Stomach (tissue), 19 donors: ENCODE measurements around the gene TPD52L3. TPM values are rescaled to one million over a fixed set of nuclear protein-coding genes. Genes with fewer than 3 reads are reported as not detected.

ENCODE experiments used
- DNase-seq, 2 donors: peaks; one replicate each; pipeline versions ENCODE4 v3.0.0 to v3.0.0-alpha.2; 2013 to 2019
- H3K27ac ChIP-seq, 5 donors: fragments of 200-600 bp in 4 of 5; sonication (generic) in 4 of 5; one replicate each; pipeline ENCODE4 v1.5.1; 2013 to 2019; ENCODE audit warnings: mild to moderate bottlenecking in 1 of 5, moderate library complexity in 1 of 5
- H3K27me3 ChIP-seq, 3 donors: fragments of 200-600 bp; sonication (generic); one replicate each; pipeline ENCODE4 v1.5.1; 2017 to 2019; ENCODE audit warnings: mixed run types in 1 of 3
- H3K36me3 ChIP-seq, 4 donors: fragments of 200-600 bp; sonication (generic); 1 replicate in 3 of 4; 2 replicates in 1 of 4; pipeline ENCODE4 v1.5.1; 2016 to 2019
- H3K4me1 ChIP-seq, 4 donors: fragments of 200-600 bp; sonication (generic); one replicate each; pipeline ENCODE4 v1.5.1; 2016 to 2019
- H3K4me3 ChIP-seq, 4 donors: fragments of 200-600 bp; sonication (generic) in 3 of 4; one replicate each; pipeline ENCODE4 v1.5.1; 2016 to 2019; ENCODE audit warnings: mild to moderate bottlenecking in 1 of 4
- H3K9me3 ChIP-seq, 4 donors: fragments of 200-600 bp; sonication (generic); one replicate each; pipeline ENCODE4 v1.5.1; 2016 to 2019
- CTCF ChIP-seq, 7 experiments: fragments of 450-650 bp in 4 of 7; fragments of 200-600 bp in 3 of 7; sonication (generic) in 3 of 7; IDR thresholded peaks; one replicate each; pipeline ENCODE4 v1.5.1; 2016 to 2019; ENCODE audit warnings: antibody characterized with exemption in 7 of 7, control low read depth in 2 of 7, mild to moderate bottlenecking in 1 of 7
- EP300 ChIP-seq: sonication (generic); formaldehyde crosslinking; IDR thresholded peaks from one replicate; pipeline ENCODE4 v1.6.1; 2017; ENCODE audit warnings: antibody characterized with exemption
- POLR2A ChIP-seq, 4 donors: fragments of 450-650 bp; IDR thresholded peaks; one replicate each; pipeline ENCODE4 v1.6.1; 2016; ENCODE audit warnings: antibody characterized with exemption in 4 of 4, control low read depth in 2 of 4, mild to moderate bottlenecking in 1 of 4, moderate library complexity in 1 of 4
- POLR2AphosphoS5 ChIP-seq, 3 donors: sonication (generic); formaldehyde crosslinking; IDR thresholded peaks; one replicate each; pipeline ENCODE4 v1.6.1; 2016; ENCODE audit warnings: antibody characterized with exemption in 3 of 3
- WGBS, 5 donors: extraction: QIAGEN DNeasy Blood & Tissue Kit in 3 of 5; methylation state at CpG; one replicate each; pipeline versions ENCODE4 v1.1.5 to v1.1.7; 2013 to 2018; 5-methylcytosine and 5-hydroxymethylcytosine counted together
- intact Hi-C: fragments of 100-400 bp; cut with DNase I; formaldehyde crosslinking; loops from one replicate; pipeline ENCODE4 v1.15.1; 2023; ENCODE audit warnings: low total_unique reads
- long read RNA-seq, 10 donors: transcript quantifications; one replicate each; lab custom pipeline, GENCODE V29; 2026
- polyA plus RNA-seq, 3 donors: library from polyadenylated mRNA; stranded (reverse); fragments of 200-250 nt; gene quantifications; one replicate each; pipeline ENCODE4 v1.2.3, GENCODE V29; 2013
- total RNA-seq, 5 donors: library from RNA; depleted of rRNA; stranded (reverse); fragments of >200 nt; gene quantifications; one replicate each; pipeline versions ENCODE4 v1.1.0 to v1.2.3, GENCODE V29; 2014 to 2016
- donor health status: healthy with polysubstance abuse.
- donor health status: Bipolar disorder and iron deficiency.
- donor health status: healthy.

Gene TPD52L3
- total RNA-seq (not detected), polyA plus RNA-seq (not detected)
- long read RNA-seq, donor 1, result 0 reads
- long read RNA-seq, donor 2, result 0 reads
- long read RNA-seq, donor 3, result 0 reads
- long read RNA-seq, donor 4, result 0 reads
- long read RNA-seq, donor 5, result 0 reads
- long read RNA-seq, donor 6, result 0 reads
- long read RNA-seq, donor 7, partial matches to known transcripts, result 0 of 1 reads
- long read RNA-seq, donor 7, other reads (novel, unspliced or antisense), result 0 of 1 reads
- long read RNA-seq, donor 8, result 0 reads
- long read RNA-seq, donor 9, result 0 reads
- long read RNA-seq, donor 10, result 0 reads

DNA sequence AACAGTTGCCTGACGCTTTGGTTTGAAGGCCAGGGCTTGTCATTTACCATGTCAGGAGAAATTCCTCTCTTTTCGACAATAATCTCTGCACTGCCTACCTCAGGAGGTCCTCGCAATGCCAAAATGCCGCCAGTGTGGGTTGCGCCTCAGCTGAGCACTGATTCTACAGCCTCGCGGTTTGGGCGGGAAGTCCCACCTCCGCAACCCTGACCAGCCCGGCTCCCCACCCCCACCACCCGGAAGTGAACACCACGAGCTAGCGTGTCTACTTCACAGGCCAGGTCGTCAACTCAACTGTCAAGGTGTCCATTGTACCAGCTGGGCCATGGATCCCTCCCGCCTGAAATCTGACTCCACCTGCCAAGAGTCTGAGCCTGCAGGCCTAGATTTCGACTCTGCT lies at the start of gene TPD52L3:
Gene TPD52L3, plus strand, starts transcription at position 273 of the 400 bp plus-strand sequence. CDS start 221 bp downstream, outside the sequence.
- intact Hi-C loops, result no loop called here
- Histone ChIP-seq H3K27me3 (no peaks in the 10 kb centered on the region), H3K9me3 (no peaks in the 10 kb centered on the region), H3K27ac (no peak within 1 kb of the TSS), H3K4me3 (no peak within 1 kb of the TSS), H3K4me1 (no peaks in the 10 kb centered on the region), H3K36me3 (no peaks in the 10 kb centered on the region)
- TF ChIP-seq CTCF (IDR thresholded peaks at IDR 0.05) (no peak), POLR2AphosphoS5 (IDR thresholded peaks at IDR 0.05) (no peak), EP300 (no peak), POLR2A (IDR thresholded peaks at IDR 0.05) (no peak)
- 86 to 91% (median 89%) methylated on average over 13 to 16 of the region's 16 CpGs for WGBS, 5 donors
- DNase-seq, result no peak

DNA sequence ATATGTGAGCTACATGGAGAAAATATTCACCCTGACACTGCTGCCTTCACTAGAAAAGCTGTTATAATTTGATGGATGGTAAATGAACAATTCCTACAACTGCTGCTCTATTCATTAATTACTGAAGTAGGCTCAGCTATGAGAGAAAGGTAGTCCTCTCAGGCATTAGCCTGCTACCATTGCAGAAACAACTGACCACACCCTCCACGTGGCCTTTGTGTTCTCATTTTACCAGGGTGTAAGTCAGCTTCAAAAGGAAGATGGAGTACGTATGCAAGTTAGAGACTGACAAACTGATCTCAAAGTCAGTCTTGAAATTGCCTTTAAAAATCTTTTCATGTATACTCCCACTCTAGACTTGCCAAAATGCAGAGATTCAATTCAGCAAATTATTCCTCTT lies 26.3 kb upstream of the TPD52L3 start:
- no peak for DNase-seq
- 13 to 57% (median 24%) methylated on average over 2 of the region's 2 CpGs for WGBS, 5 donors
- Histone ChIP-seq H3K9me3 (no peaks in the 10 kb centered on the region), H3K36me3 (no peaks in the 10 kb centered on the region), H3K4me3 (no peak overlapping the region), H3K27me3 (no peaks in the 10 kb centered on the region), H3K27ac (no peak overlapping the region), H3K4me1 (no peaks in the 10 kb centered on the region)
- intact Hi-C loops, result loop anchor here (10.0 kb wide), 1 partner anchor 107 kb away; no protein-coding TSS in a partner anchor
- no peak for TF ChIP-seq CTCF (IDR thresholded peaks at IDR 0.05)
- TF ChIP-seq EP300, result no peak
- no peak for TF ChIP-seq POLR2AphosphoS5 (IDR thresholded peaks at IDR 0.05)
- no peak for TF ChIP-seq POLR2A (IDR thresholded peaks at IDR 0.05)

GRCh38 chr9:6302417-6302816 lies 25.8 kb upstream of the TPD52L3 start:
- Histone ChIP-seq H3K27me3 (no peaks in the 10 kb centered on the region), H3K4me1 (no peaks in the 10 kb centered on the region), H3K36me3 (no peaks in the 10 kb centered on the region), H3K9me3 (no peaks in the 10 kb centered on the region), H3K27ac (no peak overlapping the region), H3K4me3 (no peak overlapping the region)
- intact Hi-C loops, result loop anchor here (10.0 kb wide), 1 partner anchor 108 kb away; no protein-coding TSS in a partner anchor
- TF ChIP-seq POLR2A (IDR thresholded peaks at IDR 0.05) (no peak), POLR2AphosphoS5 (IDR thresholded peaks at IDR 0.05) (peak in 1 of 3 donors; percentile 30), CTCF (IDR thresholded peaks at IDR 0.05) (no peak), EP300 (no peak)
- peak in 1 of 2 donors; percentile 34 for DNase-seq

- Histone ChIP-seq H3K27ac (no peak overlapping the region), H3K9me3 (no peaks in the 10 kb centered on the region), H3K4me1 (no peaks in the 10 kb centered on the region), H3K4me3 (no peak overlapping the region), H3K36me3 (no peaks in the 10 kb centered on the region), H3K27me3 (no peaks in the 10 kb centered on the region)
- intact Hi-C loops, result loop anchor here (10.0 kb wide), 1 partner anchor 109 kb away; no protein-coding TSS in a partner anchor
- no peak for DNase-seq
- TF ChIP-seq POLR2A (IDR thresholded peaks at IDR 0.05) (no peak), EP300 (no peak), CTCF (IDR thresholded peaks at IDR 0.05) (no peak), POLR2AphosphoS5 (IDR thresholded peaks at IDR 0.05) (no peak)
Measured at GRCh38 chr9:6304232-6304631, 23.9 kb upstream of the TPD52L3 start.
